Epithelial cell of proximal tubule (primary cell): ENCODE results near the gene GAB1. TPM values are rescaled to one million over a fixed set of nuclear protein-coding genes. Genes with fewer than 3 reads are reported as not detected.

ENCODE experiments used
- DNase-seq: peaks from one replicate; pipeline ENCODE4 v3.0.0-alpha.2; 2011; ENCODE audit warnings: low read depth
- H3K4me3 ChIP-seq: 2 replicates; pipeline ENCODE4 v1.5.1; 2011; ENCODE audit warnings: low read depth, mild to moderate bottlenecking, low read length
- total RNA-seq: library from RNA; depleted of rRNA; stranded (reverse); fragments of >200 nt; gene quantifications from 2 replicates; pipeline ENCODE4 v1.2.3, GENCODE V29; 2015
- TF ChIP-seq, protein P1 (sequence below): conservative IDR thresholded peaks from 2 replicates; pipeline ENCODE4 v1.5.1; 2012; ENCODE audit warnings: low read depth, mild to moderate bottlenecking, low read length

GAB1 gene
- total RNA-seq, 1 donor from 2014 or later: 12.2 TPM

DNA sequence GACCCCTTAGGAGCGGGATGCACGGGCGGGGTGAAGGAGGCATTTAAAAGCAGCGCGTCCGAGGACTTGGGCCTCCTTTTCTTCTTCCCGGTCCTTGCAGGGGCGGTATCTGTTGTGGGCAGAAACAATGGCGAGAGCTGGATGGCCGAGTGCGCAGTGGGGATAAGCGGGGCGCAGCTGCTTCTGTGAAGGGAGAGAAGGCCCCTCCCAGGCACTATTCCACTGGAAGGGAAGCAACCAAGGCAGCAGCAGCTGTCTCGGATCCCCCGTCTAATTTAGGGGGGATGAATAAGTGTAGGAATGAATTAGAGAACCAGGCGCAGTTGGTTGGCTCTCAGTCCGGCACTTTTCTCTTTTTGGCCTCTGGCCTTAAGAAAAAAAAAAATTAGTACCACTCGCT lies 177.8 kb downstream of the GAB1 start:
- DNase-seq: no peak
- TF ChIP-seq, protein P1, sequence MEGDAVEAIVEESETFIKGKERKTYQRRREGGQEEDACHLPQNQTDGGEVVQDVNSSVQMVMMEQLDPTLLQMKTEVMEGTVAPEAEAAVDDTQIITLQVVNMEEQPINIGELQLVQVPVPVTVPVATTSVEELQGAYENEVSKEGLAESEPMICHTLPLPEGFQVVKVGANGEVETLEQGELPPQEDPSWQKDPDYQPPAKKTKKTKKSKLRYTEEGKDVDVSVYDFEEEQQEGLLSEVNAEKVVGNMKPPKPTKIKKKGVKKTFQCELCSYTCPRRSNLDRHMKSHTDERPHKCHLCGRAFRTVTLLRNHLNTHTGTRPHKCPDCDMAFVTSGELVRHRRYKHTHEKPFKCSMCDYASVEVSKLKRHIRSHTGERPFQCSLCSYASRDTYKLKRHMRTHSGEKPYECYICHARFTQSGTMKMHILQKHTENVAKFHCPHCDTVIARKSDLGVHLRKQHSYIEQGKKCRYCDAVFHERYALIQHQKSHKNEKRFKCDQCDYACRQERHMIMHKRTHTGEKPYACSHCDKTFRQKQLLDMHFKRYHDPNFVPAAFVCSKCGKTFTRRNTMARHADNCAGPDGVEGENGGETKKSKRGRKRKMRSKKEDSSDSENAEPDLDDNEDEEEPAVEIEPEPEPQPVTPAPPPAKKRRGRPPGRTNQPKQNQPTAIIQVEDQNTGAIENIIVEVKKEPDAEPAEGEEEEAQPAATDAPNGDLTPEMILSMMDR: no peak
- H3K4me3 ChIP-seq: peak overlapping the region; percentile 75

DNA sequence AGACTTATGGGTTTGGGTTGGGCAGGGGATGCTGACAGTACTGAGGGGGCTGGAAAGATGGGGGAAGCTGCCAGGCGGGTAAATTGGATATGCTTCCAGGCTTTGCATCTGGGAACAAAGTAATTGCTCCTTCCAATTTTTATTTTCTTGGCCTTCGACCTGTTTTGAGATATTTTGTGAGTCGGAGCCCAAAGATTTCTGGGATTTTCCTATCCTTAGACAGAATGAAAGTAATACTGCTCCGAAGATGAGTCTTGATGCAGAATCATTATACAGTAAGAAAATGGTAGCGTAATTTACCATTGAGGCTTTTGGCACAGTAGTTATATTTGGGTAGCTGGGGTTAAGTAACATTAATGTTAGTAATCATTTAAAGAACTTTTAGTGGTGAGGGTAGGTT lies 178.2 kb downstream of the GAB1 start:
- peak overlapping the region; percentile 75 for H3K4me3 ChIP-seq
- DNase-seq: no peak
- TF ChIP-seq, protein P1: no peak

GRCh38 chr4:143515905-143516304 lies 179.2 kb downstream of the GAB1 start:
- no peak for DNase-seq
- peak overlapping the region; percentile 75 for H3K4me3 ChIP-seq
- TF ChIP-seq, protein P1: no peak

DNA sequence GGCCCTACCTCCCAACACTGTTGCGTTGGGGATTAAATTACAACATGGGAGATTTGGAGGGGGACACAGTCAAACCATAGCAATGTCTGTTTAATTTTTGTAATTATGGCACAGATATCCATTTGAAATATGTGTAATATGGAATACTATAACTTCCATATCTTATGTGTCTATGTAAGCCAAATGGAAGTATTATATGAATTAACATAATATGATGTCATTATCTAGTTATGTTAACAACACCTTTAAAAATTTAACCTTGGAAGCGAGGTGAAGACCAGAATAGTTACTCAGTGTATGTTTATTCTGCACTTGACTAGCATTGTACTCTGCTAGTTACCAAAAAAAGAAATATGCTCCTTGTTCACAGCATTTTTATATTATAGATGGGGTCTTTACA lies 181.1 kb downstream of the GAB1 start:
- H3K4me3 ChIP-seq: no peak overlapping the region
- TF ChIP-seq, protein P1: no peak
- no peak for DNase-seq

Other genes starting within 250 kb of the GAB1 start
- 13.7 and 21.2 TPM in 2 replicates for gene USP38, start 152.0 kb upstream of the GAB1 start, total RNA-seq
- gene SMARCA5, start 176.8 kb downstream of the GAB1 start, total RNA-seq: 39.0 and 39.5 TPM in 2 replicates